NCI-H526 treated with DMSO at 0.1 percent for 48 hours (cell line): ENCODE results near the gene KRTAP10-5.
"Not testable (repeated sequence)": the region's sequence is repeated elsewhere in the genome, so short reads cannot be mapped to it uniquely, and the experiment has no call there.

Source experiments
- DNase-seq: peaks from one replicate; lab custom pipeline; 2025; lab: John Stamatoyannopoulos, UW

Gene KRTAP10-5

GRCh38 chr21:44611551-44611950, 31.1 kb upstream of the KRTAP10-5 start:
- no peak for DNase-seq

- DNase-seq: not testable (repeated sequence)
Measured at GRCh38 chr21:44610157-44610843, 29.9 kb upstream of the KRTAP10-5 start.

- DNase-seq: no peak
Measured at GRCh38 chr21:44609193-44609592, 28.8 kb upstream of the KRTAP10-5 start.

GRCh38 chr21:44606495-44606894, 26.1 kb upstream of the KRTAP10-5 start:
- no peak for DNase-seq

GRCh38 chr21:44603911-44604310, 23.5 kb upstream of the KRTAP10-5 start:
- DNase-seq: no peak

GRCh38 chr21:44603109-44603875, 22.9 kb upstream of the KRTAP10-5 start:
- DNase-seq: no peak

- DNase-seq: no peak
Measured at GRCh38 chr21:44602463-44602850, 22.1 kb upstream of the KRTAP10-5 start.

GRCh38 chr21:44601596-44602462, 21.4 kb upstream of the KRTAP10-5 start:
- no peak for DNase-seq

GRCh38 chr21:44601091-44601490, 20.7 kb upstream of the KRTAP10-5 start:
- DNase-seq: not testable (repeated sequence)

GRCh38 chr21:44600118-44600978, 19.9 kb upstream of the KRTAP10-5 start, which contains the start of gene KRTAP10-7:
Gene KRTAP10-7, plus strand, starts transcription at chr21:44600597. Its CDS starts 25 bp downstream, at chr21:44600622.
- DNase-seq: not testable (repeated sequence)

- DNase-seq: no peak
Measured at GRCh38 chr21:44599264-44600029, 19.0 kb upstream of the KRTAP10-5 start.

GRCh38 chr21:44598061-44598460, 17.7 kb upstream of the KRTAP10-5 start:
- DNase-seq: no peak

GRCh38 chr21:44596068-44596725, 15.8 kb upstream of the KRTAP10-5 start:
- no peak for DNase-seq

- no peak for DNase-seq
Measured at GRCh38 chr21:44595524-44595923, 15.1 kb upstream of the KRTAP10-5 start.

- no peak for DNase-seq
Measured at GRCh38 chr21:44594406-44594916, 14.1 kb upstream of the KRTAP10-5 start.

GRCh38 chr21:44593598-44594405, 13.4 kb upstream of the KRTAP10-5 start:
- no peak for DNase-seq

GRCh38 chr21:44592446-44593311, 12.3 kb upstream of the KRTAP10-5 start, which contains the start of gene KRTAP10-6:
Gene KRTAP10-6, minus strand, starts transcription at chr21:44592505. Its CDS starts 21 bp downstream, at chr21:44592484.
- DNase-seq: no peak

GRCh38 chr21:44591801-44592130, 11.4 kb upstream of the KRTAP10-5 start:
- DNase-seq: not testable (repeated sequence)
